GM18498 (cell line): ENCODE results near the gene MAPK8IP3.
"Not testable (repeated sequence)": the region's sequence is repeated elsewhere in the genome, so short reads cannot be mapped to it uniquely, and the experiment has no call there.

ENCODE experiments used
- ATAC-seq: cut with Tn5 transposase; IDR thresholded peaks from one replicate; pipeline ENCODE4 v1.9.1; 2021; ENCODE audit warnings: mild to moderate bottlenecking, moderate library complexity; ENCODE audit not compliant: unreplicated experiment

The MAPK8IP3 gene

DNA sequence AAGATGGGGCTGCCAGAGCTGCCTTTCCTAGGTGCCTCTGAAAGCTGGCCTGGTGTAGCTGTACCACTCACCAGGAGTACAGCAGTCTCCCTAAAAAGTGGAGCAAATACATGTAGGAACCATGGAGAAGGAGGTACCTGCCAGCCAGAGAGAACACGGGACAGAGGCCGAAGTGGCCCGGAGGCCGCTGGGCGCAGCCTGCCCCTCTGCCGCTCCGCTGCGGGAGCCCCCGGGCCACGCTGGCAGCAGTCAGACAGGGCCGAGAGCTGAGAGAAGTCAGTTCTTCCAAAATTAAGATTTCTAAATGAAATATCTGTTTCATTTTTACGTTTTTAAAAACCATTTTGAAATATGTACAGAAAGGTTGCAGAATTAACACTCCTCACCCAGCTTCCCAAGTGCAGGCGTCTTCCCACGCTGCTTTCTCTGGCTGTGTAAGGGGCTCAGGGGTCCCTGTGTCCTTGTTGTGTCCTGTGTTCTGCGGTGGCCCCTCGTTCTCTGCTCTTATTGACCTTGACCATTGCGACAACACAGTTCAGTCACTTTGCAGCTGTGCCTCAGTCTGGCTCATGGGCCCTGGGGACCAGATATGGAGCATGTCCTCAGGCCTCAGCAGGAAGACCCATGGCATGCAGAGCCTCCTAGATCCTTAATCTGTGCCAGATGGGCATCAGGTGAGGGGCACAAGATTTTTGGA lies 5.0 kb downstream of the MAPK8IP3 start:
- ATAC-seq, result no peak

DNA sequence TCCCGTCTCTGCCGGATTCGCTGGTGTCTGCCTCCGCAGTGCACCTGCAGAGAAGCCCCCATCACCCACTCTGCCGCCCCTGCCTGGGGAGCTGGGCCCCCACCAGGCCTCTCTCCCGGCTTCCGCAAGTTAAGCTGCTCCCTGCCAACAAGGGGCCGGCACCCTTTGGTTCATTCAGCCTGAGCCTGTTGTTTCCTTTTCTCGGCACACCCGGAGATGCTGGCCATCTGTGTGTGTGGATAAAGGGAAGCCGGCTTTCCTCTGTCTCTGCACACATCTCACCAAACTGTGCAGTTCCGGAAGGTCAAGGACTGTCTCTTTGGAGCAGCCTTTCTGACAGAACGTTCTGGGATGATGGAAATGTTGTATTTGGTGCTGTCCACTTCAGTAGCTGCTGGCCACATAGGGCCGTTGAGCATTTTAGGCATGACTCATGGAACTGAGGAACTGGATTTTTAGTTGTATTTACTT lies 6.8 kb downstream of the MAPK8IP3 start:
- ATAC-seq, result no peak

DNA sequence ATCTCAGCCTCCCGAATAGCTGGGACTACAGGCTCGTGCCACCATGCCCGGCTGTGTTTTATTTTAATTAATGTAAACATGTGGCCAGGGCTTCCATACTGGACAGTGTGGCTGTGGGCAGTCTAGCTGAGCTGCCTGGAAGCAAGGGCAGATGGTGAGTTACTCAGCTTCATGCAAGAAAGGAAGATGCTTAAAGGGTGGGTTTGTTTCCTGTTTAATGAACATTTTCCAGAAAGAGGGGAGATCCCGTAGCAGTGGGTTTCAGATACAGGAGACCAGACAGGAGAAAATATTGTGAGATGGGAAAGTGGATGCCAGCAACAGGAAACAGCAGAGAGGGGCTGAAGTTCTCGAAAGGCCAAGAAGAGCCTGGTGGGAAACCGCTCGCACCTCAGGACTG lies 7.3 kb downstream of the MAPK8IP3 start:
- no peak for ATAC-seq

DNA sequence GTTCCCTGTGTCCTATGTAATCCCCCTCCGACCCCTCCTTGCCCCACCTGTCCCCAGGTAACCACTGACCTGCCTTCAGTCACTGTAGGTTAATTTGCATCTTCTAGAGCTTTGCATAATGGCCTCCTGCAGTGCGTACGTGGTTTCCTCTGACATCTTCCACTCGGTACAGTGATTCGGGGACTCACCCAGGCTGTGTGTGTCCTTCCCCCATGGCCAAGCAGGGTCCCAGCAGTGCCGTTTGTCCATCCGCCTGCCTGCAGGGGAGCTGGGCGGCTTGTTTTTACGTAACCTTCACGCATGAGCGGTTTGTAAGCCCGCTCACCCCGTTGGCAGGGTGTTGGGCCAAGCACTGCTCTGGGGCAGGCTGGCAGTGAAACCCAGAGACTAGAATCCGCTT lies 7.9 kb downstream of the MAPK8IP3 start:
- ATAC-seq, result no peak

DNA sequence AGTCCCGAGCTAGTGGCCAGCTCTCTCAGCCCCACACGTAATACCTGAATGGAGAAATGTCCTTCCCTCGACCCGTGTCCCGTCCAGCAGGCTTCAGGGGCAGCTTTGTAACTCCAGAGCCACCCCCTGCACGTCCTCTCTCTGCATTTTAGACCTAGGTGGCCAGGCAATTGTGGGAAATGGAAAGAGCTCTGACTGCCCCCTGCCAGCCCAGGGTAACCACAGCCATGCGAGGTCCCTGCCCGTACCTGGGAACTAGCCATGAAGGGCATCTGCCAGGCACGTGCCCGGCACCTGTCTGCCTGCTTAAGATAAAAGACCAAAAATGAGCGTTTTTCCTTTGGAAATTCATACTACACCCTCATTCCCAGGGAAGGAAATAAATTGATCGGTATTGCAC lies 9.2 kb downstream of the MAPK8IP3 start:
- ATAC-seq, result no peak

DNA sequence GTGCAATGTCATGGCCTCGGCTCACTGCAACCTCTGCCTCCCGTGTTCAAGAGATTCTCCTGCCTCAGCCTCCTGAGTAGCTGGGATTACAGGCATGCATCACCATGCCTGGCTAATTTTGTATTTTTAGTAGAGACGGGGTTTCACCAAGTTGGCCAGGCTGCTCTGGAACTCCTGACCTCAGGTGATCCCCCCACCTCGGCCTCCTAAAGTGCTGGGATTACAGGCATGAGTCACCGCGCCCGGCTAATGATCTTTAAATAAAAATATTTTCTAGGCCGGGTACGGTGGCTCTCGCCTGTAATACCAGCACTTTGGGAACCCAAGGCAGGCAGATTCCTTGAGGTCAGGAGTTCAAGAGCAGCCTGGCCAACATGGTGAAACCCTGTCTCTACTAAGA lies 12.2 kb downstream of the MAPK8IP3 start:
- ATAC-seq, result not testable (repeated sequence)

- not testable (repeated sequence) for ATAC-seq
Observed at GRCh38 chr16:1719559-1720229, 13.7 kb downstream of the MAPK8IP3 start.

GRCh38 chr16:1721372-1721771 lies 15.4 kb downstream of the MAPK8IP3 start:
- no peak for ATAC-seq

DNA sequence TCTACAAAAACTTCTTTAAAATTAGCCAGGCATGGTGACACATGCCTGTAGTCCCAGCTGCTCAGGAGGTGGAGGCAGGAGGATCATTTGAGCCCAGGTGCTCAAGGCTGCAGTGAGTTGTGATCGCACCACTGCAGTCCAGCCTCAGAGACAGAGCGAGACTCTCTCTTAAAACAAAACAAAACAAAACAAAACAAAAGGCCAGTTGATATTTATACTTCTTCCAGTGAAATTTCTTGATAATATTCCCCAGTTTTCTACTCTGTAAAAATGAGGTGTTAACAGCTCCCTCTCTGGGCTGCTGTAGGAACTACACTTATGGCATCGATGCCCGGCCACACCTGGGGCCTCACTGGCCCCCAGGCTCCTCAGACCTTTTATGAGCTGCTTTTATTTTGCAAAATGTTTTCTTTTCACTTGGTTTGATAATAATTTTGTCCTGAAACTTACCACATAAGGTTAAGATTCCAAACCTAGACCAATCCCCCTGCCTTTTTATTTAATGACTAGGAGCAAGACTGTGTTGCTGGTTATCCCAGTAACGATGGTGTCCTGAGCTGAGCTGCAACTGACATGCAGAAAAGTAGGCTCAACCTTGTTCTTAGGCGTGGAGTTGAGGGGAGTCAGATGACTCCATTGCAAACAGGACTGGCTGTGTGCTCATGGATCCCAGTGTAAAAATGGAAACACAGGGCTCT lies 17.6 kb downstream of the MAPK8IP3 start:
- ATAC-seq, result no peak

DNA sequence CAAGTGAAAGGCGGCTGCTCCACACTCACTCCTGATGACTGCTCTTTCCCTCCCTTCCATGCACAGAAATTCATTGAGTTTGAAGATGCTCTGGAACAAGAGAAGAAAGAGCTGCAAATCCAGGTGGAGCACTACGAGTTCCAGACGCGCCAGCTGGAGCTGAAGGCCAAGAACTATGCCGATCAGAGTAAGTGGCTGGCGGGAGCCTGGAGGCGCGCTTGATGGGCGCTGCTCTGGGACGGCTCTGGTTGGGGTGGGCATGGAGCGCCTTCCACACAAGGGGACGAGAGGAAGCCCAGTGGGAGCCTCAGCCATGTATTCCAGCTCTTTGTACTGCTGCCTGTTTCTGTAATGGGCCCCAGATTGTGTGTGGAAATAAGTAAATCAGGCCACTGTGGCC lies 18.5 kb downstream of the MAPK8IP3 start:
- ATAC-seq, result no peak

GRCh38 chr16:1726661-1727502 lies 20.9 kb downstream of the MAPK8IP3 start:
- ATAC-seq, result no peak

GRCh38 chr16:1727651-1728624 lies 21.9 kb downstream of the MAPK8IP3 start:
- no peak for ATAC-seq

GRCh38 chr16:1729026-1729425 lies 23.0 kb downstream of the MAPK8IP3 start:
- ATAC-seq, result no peak

- no peak for ATAC-seq
Observed at GRCh38 chr16:1729445-1729844, 23.4 kb downstream of the MAPK8IP3 start.

DNA sequence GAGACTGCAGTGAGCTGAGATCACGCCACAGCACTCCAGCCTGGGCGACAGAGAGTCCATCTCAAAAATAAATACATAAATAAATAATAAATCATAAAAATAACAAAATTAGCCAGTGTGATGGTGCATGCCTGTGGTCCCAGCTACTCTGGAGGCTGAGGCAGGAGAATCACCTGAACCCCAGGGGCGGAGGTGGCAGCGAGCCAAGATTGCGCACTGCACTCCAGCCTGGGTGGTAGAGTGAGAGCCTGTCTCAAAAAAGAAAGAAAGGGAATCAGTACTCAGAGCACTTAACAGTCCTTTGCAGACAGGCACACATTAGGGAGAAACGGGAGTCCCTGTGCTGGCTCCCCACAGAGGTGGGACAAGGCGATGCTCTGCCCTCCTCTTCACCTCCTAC lies 25.1 kb downstream of the MAPK8IP3 start:
- no peak for ATAC-seq

GRCh38 chr16:1731603-1732002 lies 25.6 kb downstream of the MAPK8IP3 start:
- no peak for ATAC-seq

DNA sequence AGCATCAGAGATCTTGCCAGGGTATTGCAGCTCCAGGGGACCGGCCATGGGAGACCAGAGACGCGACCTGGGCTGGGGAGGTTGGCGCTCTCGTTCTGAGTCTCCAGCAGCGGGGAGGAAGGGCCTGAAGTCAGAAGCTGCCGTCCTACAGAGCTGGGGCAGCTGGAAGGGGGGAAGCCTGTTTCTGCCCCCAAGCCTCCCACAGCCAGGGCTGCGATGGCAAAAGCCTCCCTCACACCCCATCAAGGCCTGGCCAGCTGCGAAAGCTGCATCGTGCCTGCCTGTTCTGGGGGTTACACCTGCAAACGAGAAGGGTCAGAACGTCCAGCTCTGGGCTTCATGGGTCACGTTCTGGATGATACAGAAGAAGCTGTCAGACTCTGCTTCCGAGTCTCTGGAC lies 26.1 kb downstream of the MAPK8IP3 start:
- ATAC-seq, result no peak

- not testable (repeated sequence) for ATAC-seq
Observed at GRCh38 chr16:1732551-1732987, 26.6 kb downstream of the MAPK8IP3 start.

DNA sequence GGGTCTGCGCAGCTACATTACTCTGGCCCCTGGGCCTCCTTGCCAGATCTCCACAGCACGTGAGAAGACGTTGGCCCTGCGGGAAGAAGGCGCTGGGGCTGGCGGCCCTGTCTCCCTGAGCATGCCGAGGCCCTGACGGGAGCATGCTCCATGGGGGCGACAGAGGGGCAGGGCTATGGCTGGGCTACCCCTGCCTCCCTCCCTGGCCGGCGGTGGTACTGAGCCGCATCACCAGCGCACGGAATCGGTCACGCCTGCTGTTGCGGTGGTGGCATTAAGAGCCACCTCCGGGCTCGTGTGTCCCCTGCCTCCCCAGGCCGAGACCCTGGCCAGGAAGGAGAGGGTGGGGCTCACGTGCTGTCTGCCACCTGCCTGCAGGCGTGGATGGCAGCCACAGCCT lies 28.1 kb downstream of the MAPK8IP3 start:
- ATAC-seq, result no peak

GRCh38 chr16:1734816-1735215 lies 28.8 kb downstream of the MAPK8IP3 start:
- ATAC-seq, result no peak
